ENCODE measurements around the gene HM13.
"Not testable (repeated sequence)": the region's sequence is repeated elsewhere in the genome, so short reads cannot be mapped to it uniquely, and the experiment has no call there.

HM13 gene

GRCh38 chr20:31587545-31588389 is 73.5 kb downstream of the HM13 start:
- TF ChIP-seq TAF1 (IDR thresholded peaks at IDR 0.05; ENCODE audit: borderline replicate concordance, low read depth, low read length) = no peak
- TF ChIP-seq POLR2AphosphoS5 (IDR thresholded peaks at IDR 0.05; ENCODE audit: low read depth, low read length) = no peak
- TF ChIP-seq POLR2A (IDR thresholded peaks at IDR 0.05; ENCODE audit: low read depth, low read length) = no peak
- DNase-seq (ENCODE audit: insufficient read length) (no peak), FAIRE-seq (no peak)

GRCh38 chr20:31590717-31591225 is 76.5 kb downstream of the HM13 start:
- DNase-seq (ENCODE audit: insufficient read length) (no peak), FAIRE-seq (no peak)
- no peak for TF ChIP-seq TAF1 (IDR thresholded peaks at IDR 0.05; ENCODE audit: borderline replicate concordance, low read depth, low read length)
- TF ChIP-seq POLR2A (IDR thresholded peaks at IDR 0.05; ENCODE audit: low read depth, low read length) = no peak
- TF ChIP-seq POLR2AphosphoS5 (IDR thresholded peaks at IDR 0.05; ENCODE audit: low read depth, low read length) = no peak

- DNase-seq (ENCODE audit: insufficient read length) = no peak
- no peak for FAIRE-seq
- no peak for TF ChIP-seq POLR2AphosphoS5 (IDR thresholded peaks at IDR 0.05; ENCODE audit: low read depth, low read length)
- no peak for TF ChIP-seq TAF1 (IDR thresholded peaks at IDR 0.05; ENCODE audit: borderline replicate concordance, low read depth, low read length)
- TF ChIP-seq POLR2A (IDR thresholded peaks at IDR 0.05; ENCODE audit: low read depth, low read length) = no peak
These were observed 79.2 kb downstream of the HM13 start for GRCh38 chr20:31593221-31594001.

GRCh38 chr20:31594002-31594557 is 79.8 kb downstream of the HM13 start:
- TF ChIP-seq POLR2AphosphoS5 (IDR thresholded peaks at IDR 0.05; ENCODE audit: low read depth, low read length) (no peak), TAF1 (IDR thresholded peaks at IDR 0.05; ENCODE audit: borderline replicate concordance, low read depth, low read length) (no peak), POLR2A (IDR thresholded peaks at IDR 0.05; ENCODE audit: low read depth, low read length) (no peak)
- DNase-seq (ENCODE audit: insufficient read length) (no peak), FAIRE-seq (no peak)

- no peak for DNase-seq (ENCODE audit: insufficient read length)
- TF ChIP-seq POLR2A (IDR thresholded peaks at IDR 0.05; ENCODE audit: low read depth, low read length) (no peak), TAF1 (IDR thresholded peaks at IDR 0.05; ENCODE audit: borderline replicate concordance, low read depth, low read length) (no peak)
- FAIRE-seq = no peak
These were observed 80.5 kb downstream of the HM13 start for GRCh38 chr20:31594558-31595379.

- FAIRE-seq = no peak
- DNase-seq (ENCODE audit: insufficient read length) = no peak
These were observed 81.1 kb downstream of the HM13 start for GRCh38 chr20:31595380-31595653.

GRCh38 chr20:31595654-31596411 is 81.6 kb downstream of the HM13 start:
- TF ChIP-seq TAF1 (IDR thresholded peaks at IDR 0.05; ENCODE audit: borderline replicate concordance, low read depth, low read length) (no peak), POLR2AphosphoS5 (IDR thresholded peaks at IDR 0.05; ENCODE audit: low read depth, low read length) (no peak), POLR2A (IDR thresholded peaks at IDR 0.05; ENCODE audit: low read depth, low read length) (no peak)
- DNase-seq (ENCODE audit: insufficient read length) = no peak
- FAIRE-seq = no peak

More at GRCh38 chr20:31595380-31595653, 81.1 kb downstream of the HM13 start:
- TF ChIP-seq POLR2A (IDR thresholded peaks at IDR 0.05; ENCODE audit: low read depth, low read length) = no peak
- TF ChIP-seq TAF1 (IDR thresholded peaks at IDR 0.05; ENCODE audit: borderline replicate concordance, low read depth, low read length) = no peak
- no peak for TF ChIP-seq POLR2AphosphoS5 (IDR thresholded peaks at IDR 0.05; ENCODE audit: low read depth, low read length)

GRCh38 chr20:31596412-31596715 is 82.1 kb downstream of the HM13 start:
- not testable (repeated sequence) for DNase-seq (ENCODE audit: insufficient read length); FAIRE-seq

GRCh38 chr20:31596831-31597480 is 82.7 kb downstream of the HM13 start:
- TF ChIP-seq TAF1 (IDR thresholded peaks at IDR 0.05; ENCODE audit: borderline replicate concordance, low read depth, low read length) = no peak
- no peak for TF ChIP-seq POLR2A (IDR thresholded peaks at IDR 0.05; ENCODE audit: low read depth, low read length)
- no peak for TF ChIP-seq POLR2AphosphoS5 (IDR thresholded peaks at IDR 0.05; ENCODE audit: low read depth, low read length)
- FAIRE-seq = no peak

GRCh38 chr20:31597481-31597855 is 83.2 kb downstream of the HM13 start:
- FAIRE-seq (no peak), DNase-seq (ENCODE audit: insufficient read length) (no peak)
- TF ChIP-seq POLR2AphosphoS5 (IDR thresholded peaks at IDR 0.05; ENCODE audit: low read depth, low read length) (no peak), POLR2A (IDR thresholded peaks at IDR 0.05; ENCODE audit: low read depth, low read length) (no peak), TAF1 (IDR thresholded peaks at IDR 0.05; ENCODE audit: borderline replicate concordance, low read depth, low read length) (no peak)

More at GRCh38 chr20:31596831-31597480, 82.7 kb downstream of the HM13 start:
- DNase-seq (ENCODE audit: insufficient read length) = no peak

Measured in GM12892 (cell line).